GM11168 (cell line): ENCODE results near the gene PRKAR2B.

ENCODE experiments used
- in situ Hi-C: fragments of 300-500 bp; cut with MboI; formaldehyde crosslinking; loops from one replicate; pipeline ENCODE4 v1.12.0; 2022; ENCODE audit warnings: low sequenced_read_pairs; ENCODE audit not compliant: unreplicated experiment

PRKAR2B gene

DNA sequence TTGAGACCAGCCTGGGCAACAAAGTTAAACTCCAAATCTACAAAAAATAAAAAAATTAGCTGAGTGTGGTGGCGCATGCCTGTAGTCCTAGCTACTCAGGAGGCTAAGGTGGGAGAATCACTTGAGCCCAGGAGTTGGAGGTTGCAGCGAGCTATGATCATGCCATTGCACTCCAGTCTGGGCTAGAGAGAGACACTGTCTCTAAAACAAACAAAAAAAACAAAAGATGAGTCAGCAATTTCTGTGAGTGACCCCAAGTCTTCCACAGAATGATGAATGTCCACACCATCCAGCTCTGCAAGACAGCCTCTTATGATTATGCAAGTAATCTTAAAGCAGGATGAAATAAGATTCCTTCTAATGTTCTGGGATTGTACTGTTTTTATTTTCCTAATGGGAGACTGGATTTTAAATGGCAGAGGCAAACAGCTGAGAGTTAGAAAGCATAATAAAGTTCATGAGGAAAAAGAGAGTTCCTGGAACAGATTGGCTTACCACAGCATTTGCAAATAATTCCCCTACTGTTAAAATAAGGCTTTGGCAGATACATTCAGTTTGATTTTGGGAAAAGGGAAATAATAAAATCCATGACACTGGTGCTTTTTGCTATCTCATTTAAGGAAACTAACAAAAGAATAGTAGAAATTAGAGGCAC is 18.9 kb upstream of the PRKAR2B start:
- in situ Hi-C loops, result no loop called here

DNA sequence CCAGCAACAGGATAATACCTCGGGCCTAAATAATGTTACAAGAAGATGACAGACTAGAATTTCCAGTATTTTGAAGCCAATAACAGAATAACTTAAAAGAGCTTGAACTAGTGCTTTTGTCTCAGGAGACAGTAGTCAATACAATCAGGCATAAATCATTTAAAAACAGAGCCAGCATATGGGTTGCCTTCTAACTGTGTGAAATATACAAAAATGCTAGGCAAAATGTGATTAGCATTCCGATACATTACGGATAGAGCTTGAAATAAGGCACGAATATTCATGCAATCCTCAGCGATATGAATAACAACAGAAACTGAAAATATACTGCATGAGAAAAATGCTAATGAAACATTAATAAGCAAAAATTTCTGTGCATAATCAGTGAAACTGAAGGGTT is 18.3 kb upstream of the PRKAR2B start:
- in situ Hi-C loops, result no loop called here

- in situ Hi-C loops, result no loop called here
Observed at GRCh38 chr7:107027208-107027607, 17.3 kb upstream of the PRKAR2B start.

GRCh38 chr7:107029061-107029763 is 15.3 kb upstream of the PRKAR2B start:
- in situ Hi-C loops, result no loop called here

DNA sequence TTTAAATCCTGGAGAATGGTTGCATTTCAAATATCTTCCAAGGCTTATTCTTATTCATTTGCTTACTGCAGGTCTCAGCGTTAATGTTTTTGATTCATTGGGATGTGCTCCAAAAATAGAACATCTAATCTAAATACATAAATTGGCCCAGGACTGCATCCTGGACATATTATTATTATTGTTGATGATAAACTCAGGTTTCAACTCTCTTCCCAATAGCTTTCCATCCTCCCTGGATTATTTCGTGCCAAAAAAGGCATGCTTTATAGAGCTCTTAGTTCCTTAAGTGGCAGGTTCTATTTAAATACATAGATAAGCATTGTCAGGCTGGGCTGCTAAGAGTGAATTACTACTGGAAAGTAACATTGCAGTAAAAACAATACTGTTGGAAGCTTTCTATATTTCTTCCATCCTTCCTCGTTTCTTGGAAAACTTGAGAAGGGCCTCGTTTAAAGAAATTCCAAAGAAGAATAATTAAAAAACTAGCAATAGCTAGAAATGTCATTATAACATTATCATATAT is 14.7 kb upstream of the PRKAR2B start:
- in situ Hi-C loops, result no loop called here

DNA sequence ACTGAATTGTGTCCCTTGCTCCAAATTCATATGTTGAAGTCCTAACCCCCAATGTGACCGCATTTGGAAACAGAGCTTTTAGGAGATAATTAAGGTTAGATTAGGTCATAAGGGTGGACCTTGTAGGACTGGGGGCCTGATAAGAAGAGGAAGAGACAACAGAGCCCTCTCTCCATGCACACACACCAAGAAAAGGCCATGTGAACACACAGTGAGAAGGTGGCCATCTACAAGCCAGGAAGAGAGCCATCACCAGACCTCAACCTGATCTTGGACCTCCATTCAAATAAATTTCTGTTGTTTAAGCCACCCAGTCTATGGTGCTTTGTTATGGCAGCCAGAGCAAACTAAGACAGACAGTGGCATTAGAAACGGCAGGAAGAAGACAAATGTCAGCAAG is 12.5 kb upstream of the PRKAR2B start:
- in situ Hi-C loops, result no loop called here

DNA sequence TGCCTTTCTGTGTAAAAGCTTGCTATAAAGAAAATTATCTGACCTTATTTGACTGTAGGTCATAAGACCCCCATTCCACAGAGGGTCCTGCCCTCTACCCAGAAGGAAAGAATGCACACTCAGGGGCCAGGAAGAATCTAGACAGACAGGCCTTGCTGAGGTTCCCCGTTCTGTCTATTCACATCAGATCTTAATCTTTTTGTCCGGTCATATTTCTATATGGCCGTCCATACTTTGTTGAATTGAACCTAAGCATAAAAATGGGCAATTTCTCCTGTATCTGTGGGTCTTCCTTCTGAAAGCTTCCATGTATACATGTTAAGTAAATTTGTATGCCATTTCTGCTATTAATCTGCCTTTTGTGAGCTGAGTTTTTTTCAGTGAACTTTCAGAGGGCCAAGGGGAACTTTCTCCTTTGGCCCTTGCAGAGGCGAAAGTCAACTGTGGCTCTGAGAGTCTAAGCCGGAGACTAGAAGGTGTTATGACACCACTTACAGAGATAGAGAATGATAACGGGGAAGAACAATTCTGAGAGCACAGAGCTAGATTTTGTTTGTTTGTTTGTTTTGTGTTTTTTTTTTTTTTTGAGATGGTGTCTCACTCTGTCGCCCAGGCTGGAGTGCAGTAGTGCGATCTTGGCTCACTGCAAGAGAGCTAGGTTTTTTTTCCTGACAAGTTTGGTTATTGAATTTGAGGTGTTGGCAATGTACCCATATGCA is 11.6 kb upstream of the PRKAR2B start:
- in situ Hi-C loops, result no loop called here

GRCh38 chr7:107034553-107034952 is 10.0 kb upstream of the PRKAR2B start:
- in situ Hi-C loops, result no loop called here

DNA sequence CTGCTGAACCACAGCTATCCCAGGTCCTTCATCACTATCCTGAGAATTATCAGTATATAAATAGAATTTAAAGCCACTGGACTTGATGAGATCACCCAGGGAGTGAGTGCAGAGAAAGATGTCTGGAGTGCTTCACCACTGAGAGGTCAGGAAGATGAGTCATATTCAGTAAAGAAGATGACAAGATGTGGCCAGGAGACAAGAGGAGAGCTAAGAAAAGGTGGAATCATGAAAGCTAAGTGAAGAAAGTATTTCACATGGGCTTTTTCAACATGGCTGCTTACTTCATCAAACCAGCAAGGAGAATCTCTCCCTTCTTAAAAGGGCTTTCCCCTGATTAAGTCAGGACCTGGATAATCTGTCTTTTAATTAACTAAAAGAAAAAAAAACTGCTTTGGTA is 9.1 kb upstream of the PRKAR2B start:
- in situ Hi-C loops, result no loop called here

DNA sequence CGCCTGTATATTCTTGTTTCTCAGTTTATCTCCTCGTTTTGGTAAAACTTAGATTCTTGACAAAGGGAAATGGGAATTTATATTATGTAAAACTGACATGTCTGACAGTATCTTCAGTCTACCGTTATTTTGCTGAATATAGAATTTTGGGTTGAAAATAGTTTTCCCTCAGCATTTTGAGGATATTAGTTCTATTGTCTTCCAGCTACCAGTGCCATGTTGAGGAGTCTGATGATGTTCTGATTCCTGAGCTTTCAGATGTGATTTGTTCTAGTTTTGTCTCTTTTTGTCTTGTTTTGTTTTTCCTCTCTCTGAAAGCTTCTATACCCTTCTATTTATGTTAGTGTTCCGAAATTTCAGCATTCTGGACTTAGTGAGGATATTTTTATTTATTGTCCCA is 8.0 kb upstream of the PRKAR2B start:
- in situ Hi-C loops, result no loop called here

DNA sequence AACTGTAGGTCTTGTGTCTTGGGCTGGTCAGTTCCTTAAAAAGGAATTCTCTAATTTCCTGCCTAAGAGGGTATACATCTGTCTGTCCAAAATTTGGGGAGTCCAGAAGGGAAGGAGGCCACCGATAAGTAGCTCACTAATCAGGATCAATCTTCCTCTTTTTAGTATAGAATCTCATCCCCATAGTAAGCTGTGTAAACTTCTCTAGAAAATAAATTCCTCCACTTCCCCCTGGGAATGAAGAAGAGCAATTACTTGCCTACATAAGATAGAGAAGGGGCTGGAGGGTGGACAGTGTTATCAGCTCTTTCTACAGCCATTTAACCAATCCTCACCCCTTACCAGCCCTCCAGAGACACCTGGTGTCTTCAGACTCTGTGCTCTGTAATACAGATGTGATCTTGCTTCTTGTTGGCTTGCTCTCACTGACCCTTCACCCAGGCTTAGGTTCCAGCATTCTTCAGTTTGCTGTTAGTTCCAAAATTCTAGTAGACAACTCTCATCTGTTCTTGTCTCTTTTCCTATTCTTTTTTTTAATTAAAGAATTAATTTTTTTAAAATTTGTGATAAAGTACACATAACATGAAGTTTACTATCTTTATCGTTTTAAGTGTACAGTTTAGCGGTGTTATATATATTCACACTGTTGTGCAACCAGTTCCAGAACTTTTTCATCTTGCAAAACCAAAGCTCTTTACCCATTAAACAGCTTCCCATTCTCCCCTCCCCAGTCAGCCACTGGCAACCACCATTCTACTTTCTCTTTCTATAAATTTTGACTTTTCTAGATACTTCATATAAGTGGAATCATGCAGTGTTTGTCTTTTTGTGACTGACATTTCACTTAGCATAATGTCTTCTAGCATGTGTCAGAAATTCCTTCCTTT is 6.5 kb upstream of the PRKAR2B start:
- in situ Hi-C loops, result no loop called here

DNA sequence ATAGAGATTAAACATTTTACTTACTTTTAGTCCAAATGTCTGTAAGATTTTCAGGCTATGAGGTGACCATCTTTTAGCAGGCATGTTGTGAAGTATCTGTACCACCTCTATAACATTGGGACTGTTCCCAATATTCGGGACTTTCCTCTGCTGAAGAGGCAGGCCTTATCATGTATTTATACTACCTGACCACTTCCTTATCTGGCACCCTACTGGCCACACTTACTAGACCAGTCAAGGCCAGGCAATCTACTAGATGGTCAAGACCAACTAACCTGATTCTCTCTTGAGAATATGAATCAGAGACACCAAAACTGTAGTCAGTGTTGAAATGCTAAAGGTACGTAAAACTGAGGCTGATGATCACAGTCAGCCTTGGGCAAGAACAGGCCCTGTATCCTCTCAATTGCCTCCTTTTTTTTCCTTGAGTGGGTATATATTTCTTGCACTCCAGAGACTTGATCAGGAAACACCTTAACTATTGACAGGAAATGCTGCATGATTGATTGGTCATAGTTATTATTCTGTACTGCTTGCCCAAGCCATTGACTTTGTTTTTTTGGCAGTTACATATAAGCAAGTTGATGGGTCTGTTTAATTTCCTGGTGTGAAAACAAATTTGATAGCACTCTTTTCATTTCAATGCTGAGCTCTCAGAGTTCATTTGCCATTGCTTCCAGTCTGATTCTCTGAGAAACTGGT is 5.2 kb upstream of the PRKAR2B start:
- in situ Hi-C loops, result no loop called here

DNA sequence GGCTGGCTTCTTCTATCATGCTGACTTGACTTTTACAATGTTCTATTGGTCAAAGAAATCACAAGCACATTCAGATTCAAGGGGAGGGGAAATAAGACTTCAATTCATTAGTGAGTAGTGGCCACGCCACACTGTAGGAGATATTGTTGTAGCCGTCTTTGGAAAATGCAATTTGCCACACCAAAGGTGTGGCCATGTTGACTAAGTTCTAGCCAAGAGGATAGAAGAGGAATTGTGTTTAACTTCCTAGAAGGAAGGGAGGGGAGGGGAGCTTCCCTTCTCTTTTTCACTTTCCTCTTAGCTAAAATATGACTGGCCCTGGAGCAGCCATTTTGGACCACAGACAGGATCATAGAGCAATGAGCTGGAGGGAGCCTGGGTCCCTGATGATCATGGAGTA is 3.4 kb upstream of the PRKAR2B start:
- in situ Hi-C loops, result loop anchor here (10.0 kb wide), 1 partner anchor 94 kb away; no protein-coding TSS in a partner anchor

- in situ Hi-C loops, result loop anchor here (10.0 kb wide), 1 partner anchor 93 kb away; no protein-coding TSS in a partner anchor
Observed at GRCh38 chr7:107041764-107042163, 2.7 kb upstream of the PRKAR2B start.

- in situ Hi-C loops, result loop anchor here (10.0 kb wide), 1 partner anchor 92 kb away; no protein-coding TSS in a partner anchor
Observed at GRCh38 chr7:107042326-107042910, 2.1 kb upstream of the PRKAR2B start.

- in situ Hi-C loops, result loop anchor here (10.0 kb wide), 1 partner anchor 91 kb away; no protein-coding TSS in a partner anchor
Observed at GRCh38 chr7:107043491-107043890, 1.0 kb upstream of the PRKAR2B start.

DNA sequence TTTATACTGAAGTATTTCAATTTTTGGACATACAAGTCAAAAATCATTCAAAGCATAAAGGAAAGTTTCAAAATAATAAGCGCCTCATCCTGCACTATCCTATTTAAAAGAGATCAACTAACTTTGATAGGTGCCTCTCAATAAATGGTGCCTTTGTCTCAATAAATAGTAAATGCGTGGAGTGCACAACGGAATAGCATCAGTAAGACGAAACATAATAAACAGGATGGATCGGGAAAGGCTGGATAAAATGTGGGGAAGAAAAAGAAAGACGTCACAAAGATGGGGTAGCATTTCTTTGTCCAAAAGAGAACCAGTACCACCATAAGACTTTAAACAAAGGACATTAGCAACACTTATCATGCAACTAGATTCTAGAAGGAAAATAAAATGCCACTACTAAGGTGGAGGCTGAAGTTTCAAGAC is 571 bp upstream of the PRKAR2B start:
- in situ Hi-C loops, result loop anchor here (10.0 kb wide), 1 partner anchor 91 kb away; no protein-coding TSS in a partner anchor

- in situ Hi-C loops, result loop anchor here (10.0 kb wide), 1 partner anchor 89 kb away; no protein-coding TSS in a partner anchor
Observed at GRCh38 chr7:107045195-107045960, 873 bp downstream of the PRKAR2B start.
